HUDEP-2 (cell line): ENCODE measurements around the gene RNF43.
A peak's percentile ranks its signal among the peaks of the same experiment; 100 is the strongest.
"Not testable (repeated sequence)": the region's sequence is repeated elsewhere in the genome, so short reads cannot be mapped to it uniquely, and the experiment has no call there.

Experiments
- DNase-seq, 76 experiments: peaks; one replicate each; lab custom pipeline; 2025; ENCODE audit not compliant: unreplicated experiment in 76 of 76; lab: John Stamatoyannopoulos, UW

RNF43 gene

DNA sequence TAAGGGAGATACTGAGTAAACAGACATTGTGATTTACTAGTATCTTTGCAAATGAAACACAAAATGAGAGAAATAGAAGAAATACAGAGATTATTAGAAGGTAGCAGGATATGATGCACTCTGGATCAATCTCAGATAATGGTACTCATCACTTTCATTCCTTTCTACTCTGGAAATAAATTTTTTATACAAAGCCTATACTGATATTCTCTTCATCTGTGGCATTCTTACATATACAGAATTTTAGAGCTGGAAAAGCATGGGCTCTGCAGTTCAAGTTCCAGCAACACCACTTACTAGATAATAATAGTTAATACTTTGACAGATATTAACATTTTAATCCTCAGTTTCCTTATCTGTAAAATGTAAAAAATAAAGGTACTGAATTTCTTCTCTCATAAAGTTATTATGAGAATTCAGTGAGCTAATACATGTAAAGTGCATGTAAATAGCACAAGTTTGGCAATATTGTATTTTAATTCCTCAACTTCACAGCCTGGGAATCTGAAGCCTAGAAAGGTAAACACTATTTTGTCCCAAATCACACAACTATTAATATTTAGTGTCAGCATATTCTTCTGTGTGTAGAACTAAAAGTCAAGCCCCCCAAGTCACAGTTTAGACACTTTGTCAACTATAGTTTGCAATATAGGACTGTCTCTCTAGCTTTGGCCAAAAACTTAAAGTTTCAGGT is 6.5 kb downstream of the RNF43 start:
- no peak for DNase-seq

DNA sequence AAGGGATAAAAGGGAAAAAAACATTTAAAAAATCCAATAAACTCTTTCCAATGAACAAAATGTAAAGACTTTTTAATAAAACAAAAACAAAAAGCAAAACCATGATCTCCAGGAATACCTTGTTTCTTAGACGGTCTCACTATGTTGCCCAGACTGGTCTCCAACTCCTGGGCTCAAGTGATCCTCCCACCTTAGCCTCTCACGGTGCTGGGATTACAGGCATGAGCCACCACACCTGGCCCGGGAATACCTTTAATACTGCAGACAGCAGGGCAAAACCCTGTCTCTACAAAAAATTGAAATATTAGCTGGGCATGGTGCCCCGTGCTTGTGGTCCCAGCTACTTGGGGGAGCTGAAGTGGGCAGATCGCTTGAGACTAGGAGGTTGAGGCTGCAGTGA is 7.9 kb downstream of the RNF43 start:
- DNase-seq: no peak

DNA sequence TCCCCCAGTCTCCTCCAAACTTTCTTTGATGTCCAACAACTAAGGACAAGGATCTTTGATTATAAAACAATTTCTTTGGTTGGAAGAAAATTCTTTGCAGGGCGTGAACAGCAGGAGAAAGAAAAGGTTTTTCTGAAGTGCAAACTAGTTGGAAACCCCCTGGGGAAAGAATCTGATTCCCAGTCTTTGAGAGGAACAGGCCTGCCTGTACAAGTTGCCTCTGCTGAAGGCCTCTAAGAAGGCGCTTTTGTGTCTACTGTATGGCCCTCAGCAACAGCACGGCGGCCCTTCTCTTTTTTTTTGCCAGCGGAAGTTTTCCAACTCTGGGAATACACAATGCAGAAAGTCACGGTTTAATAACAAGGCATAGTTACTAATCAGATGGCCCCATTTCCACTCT is 14.0 kb downstream of the RNF43 start:
- no peak for DNase-seq

DNA sequence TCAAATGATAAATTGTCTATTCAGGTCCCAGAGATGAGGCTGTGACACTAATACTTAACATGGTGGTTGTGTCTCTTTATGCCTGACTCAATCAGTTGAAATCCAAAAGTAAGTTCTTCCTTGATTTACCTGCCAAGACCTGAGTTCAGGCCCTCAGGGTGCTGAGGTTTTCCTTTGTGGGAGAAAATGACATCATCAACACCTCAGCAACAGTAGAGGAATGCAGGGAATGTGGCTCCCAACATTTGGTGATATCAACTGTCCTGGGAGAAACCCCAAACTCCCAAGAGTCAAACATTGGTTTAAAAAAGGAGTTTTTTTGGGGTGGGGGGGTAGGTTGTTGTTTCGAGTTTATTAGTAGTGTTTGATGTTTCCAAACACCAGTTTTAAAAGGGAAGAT is 14.7 kb downstream of the RNF43 start:
- no peak for DNase-seq

DNA sequence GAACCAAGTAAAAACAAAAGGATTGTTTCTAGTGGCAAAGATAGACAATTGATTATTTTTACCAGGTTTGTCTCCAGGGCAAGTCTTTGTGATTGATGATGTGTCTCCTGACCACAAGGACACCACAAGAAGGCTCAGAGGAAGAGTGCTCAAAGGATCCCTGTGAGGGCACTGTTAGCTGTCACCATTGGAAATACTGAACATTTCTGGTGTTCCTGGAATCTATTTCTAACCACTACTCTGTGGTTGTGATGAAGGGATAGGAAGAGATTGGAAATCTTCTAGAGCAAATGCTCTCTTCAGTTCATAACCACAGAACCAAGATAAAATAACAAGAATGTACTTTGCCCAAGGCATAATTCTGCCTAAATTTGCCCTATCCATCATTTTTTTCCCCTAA is 15.3 kb downstream of the RNF43 start:
- peak in 1 of 76 experiments; percentile 4 for DNase-seq

DNA sequence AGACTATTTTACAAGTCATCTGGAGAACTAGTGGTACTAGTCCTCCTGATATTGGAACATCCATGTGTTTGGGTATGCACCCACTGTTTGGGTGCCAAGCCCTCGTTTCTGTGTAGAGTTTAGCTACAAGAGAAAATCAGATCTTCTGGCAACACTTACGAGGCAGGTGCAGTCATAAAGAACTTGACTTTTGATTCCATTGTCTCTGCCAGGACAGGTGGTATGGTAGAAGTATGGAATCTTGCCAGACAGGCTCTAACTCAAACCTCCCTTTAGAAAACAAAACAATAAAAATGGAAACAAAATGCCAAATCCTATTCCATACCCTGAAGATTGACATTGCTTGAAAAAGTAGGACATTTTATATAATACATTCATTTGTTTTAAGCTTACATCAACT is 16.0 kb downstream of the RNF43 start:
- DNase-seq: no peak

DNA sequence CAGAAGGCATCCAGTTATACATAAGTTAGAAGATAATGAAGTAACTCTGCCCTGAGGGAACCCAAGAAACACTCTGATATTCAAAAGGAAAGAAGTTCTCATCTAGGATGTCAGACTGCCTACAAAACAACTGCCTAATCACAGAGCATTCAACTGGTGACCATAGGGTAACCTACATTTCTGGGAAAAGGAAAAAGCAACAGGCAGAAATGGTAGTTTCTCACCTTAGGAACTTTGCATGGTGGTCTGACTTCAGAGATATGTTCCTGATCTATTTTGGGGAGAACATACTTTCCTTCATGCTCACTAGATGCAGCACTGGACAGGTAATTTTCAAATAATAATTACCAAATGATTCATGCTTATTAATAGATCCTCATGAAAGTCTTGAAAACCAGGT is 16.5 kb downstream of the RNF43 start:
- DNase-seq: no peak

DNA sequence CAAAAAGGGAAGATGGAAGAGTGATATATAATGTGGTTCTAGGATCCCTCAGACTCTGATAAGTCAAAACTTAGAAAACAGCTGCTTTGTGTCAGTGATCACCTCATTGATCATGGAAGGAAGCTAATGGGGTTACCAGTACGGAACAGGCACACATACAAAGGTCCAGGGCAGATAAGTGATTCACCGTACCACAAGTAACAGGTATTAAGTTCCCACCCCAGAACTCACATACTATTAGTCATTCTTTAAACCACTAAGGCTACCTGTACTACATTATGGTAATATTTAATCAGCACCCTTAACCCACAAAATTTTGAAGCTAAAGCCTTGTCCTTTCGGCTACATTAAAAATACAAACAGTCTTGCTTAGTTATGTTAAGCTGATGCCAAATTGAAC is 17.4 kb downstream of the RNF43 start:
- no peak for DNase-seq

DNA sequence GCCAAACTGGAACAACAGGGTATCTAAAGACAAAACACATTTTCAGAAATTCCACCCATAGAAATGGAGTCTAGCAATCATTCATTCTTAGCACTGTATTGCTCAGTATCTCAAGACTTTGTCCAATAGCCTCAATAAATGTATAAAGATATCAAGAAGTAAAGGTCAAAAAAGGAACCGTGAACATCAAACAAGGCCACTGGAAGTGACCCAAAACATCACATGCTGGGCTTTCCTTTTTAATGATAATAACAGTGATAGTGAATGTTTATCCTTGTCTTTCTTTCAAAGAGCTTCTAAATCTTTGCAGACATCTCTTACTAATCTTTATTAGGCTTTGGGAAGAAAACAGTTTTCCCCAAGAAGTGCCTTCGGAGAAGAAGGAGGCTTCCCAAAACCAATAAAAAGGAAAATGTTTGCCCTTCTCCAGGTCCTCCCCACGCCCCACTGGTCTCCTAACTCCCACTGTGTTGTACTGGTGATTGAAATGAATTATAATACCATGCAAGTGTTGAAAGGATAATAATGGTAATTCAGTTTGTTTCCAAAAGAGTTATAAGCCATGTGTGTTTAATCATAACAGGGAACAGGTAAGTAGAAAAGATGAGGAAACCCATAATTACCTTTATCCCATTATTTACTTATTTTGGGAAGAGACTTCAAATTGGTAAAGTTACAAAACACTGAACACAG is 18.6 kb downstream of the RNF43 start:
- DNase-seq: no peak

DNA sequence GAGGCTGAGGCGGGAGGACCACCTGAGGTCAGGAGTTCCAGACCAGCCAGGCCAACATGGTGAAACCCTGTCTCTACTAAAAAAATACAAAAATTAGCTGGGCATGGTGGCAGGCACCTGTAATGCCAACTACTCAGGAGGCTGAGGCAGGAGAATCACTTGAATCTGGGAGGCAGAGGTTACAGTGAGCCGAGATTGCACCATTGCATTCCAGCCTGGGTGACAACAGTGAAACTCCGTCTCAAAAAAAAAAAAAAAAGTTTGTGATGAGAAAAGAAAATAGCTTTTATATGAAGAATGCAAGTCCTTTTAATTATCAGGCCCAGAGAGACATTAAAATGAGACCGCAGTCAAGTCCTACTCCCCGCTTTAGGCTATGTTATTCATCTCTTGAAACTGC is 19.9 kb downstream of the RNF43 start:
- not testable (repeated sequence) for DNase-seq

DNA sequence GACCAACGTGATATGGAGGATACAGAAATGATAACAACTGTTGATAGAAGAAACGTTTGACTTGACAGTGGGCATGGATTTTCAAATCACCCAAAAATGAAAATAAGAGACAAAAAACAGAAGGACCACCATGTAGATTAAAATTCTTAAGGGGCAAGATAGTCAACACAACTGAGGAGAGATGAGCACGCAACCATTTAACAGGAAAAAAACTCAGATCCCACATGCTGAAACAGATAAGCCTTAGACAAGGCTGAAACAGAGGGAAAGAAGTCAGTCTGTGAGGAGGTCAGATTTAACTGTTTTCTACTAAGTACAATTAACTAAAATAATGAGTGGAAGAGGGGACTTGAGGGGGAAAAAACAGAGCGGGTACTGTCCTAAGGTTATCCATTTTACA is 21.2 kb downstream of the RNF43 start:
- no peak for DNase-seq

DNA sequence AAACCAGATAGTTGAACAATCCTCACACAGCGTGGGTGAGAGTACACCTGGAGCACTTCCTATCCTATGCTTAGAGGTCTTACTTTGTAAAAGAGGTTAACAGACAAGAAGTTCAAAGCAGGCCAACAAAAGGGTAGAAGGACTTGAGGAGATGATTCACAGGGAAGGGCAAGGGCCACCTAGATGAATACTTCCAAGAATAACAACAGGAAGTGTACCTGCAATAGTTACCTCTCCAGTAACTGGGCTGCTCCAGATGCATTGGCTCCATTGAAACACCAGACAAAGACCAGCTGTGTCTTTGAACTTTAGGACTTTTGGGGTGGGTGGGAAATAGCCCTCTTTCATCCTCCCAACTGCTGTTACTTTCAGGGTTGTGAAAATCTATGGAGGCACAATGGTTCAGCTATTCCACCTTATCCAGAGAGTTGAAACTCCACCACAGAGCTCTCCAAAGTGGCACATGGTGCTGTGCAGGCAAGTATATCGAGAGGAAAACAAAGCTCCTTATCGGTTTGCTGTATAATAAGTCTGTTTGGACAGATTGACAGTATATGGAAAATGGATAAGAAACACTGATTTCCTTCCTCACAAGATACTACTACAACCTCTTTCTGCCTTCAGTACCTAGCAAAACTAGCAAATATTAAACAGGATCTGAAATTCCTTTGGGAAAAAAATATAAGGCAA is 22.7 kb downstream of the RNF43 start:
- DNase-seq: peak in 1 of 76 experiments; percentile 11

DNA sequence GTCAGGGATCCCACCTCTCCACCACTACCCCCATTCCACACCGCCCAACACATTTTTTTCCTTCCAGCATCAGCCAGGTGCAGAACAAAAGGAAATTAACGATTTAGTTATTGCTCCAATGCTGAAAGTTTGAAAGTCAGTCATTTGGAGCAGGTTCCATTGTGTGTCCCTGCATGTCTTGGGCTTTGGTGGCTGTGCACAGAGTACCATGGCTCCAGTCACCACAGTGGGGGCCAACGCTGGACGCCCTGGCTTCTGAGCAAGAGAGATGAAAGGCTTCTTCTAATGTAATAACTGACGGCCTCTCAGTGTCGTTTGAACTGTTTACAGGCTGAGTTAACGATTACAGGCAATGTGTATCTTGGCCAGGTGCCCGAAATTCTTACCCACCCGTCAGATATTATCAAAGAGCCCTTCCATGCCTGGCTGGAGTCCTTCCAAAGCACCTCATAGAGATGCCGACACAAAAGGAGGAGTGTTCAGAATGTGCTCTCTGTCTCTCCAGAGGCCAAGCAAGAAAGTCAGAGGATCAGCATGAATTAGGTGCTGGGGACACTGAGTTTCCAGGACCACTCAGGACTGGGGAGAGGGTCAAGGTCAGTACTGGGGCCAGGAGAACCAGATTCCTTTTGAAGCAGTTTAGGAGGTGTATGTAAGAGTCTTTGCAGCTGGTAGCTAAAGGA is 25.9 kb downstream of the RNF43 start:
- DNase-seq: peak in 74 of 76 experiments; percentile 26 to 97 (median 86)

DNA sequence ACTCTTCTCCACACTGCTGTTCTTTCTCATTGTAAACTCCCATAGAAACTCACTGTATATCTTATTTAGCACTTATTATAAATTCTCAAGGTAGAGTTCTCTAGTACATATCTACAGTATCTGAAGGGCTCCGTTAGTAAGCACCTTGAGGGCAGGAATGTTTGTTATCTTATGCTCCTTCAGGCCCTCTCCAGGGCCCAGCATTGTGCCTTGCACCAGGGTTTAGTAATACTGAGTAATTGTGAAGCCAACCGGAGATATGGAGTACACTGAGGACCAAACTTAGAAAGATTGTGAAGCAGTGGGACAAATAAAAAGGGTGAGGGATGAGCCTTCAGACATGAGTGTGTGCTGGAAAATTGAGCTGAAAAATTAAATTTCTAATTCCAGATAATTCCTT is 26.4 kb downstream of the RNF43 start:
- no peak for DNase-seq

DNA sequence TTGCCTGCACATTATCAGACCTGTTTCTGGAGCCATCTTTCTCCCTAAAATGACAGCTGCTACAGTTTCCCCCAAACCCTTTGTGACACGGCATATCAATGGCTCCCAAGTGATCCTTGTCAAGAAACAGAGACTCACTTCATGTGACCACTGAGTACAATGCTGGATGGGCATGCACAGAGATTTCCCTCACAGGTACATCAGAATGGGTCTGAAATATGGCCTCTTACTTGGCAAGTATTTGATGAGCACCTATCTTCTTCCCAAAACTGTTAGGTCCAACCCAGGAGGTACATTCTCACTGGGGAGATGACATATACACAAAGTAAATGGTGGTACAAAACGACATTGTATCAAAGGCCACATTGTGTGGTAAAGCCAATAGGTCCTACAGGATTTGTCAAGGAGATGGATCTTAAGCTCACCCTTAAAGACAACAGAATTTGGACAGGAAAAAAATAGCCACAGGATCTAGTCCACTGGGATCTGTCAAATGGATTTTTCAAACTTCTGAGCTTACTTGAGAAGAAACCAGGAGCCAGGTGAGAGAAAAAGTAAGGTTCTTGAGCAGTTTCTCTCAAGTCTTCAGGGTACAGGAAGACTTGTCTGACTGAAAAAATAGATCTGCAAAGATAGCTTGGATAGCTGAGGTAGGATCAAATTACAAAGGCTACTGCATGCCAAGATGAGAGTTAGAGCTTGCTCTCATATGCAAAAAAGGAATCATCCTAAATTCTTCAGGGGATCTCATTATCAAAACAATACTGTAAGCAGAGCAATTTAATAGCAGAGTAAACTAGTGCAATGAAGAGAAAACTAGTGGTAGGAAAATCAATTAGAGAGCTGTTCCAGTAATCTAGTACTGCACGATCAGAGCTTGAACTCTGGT is 28.8 kb downstream of the RNF43 start:
- DNase-seq: no peak

DNA sequence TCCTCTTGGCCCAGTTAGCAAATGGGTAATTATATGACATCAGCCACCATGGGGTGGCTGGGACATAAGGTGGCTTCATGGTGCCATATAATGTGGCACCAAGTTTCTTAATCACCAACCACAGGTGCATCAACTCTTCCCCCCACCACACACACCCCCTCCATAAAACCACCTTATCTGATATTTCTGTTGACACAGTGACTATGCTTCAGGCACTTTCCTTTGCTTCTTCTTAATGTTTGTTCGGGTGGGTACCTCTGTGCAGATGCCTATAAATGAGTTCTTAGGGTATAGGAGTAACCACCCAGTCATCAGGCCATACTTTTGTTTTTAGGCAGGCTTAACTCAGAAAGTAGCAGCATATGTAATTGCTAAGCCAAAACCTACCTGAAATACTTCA is 29.5 kb downstream of the RNF43 start:
- peak in 5 of 76 experiments; percentile 11 to 43 (median 19) for DNase-seq

DNA sequence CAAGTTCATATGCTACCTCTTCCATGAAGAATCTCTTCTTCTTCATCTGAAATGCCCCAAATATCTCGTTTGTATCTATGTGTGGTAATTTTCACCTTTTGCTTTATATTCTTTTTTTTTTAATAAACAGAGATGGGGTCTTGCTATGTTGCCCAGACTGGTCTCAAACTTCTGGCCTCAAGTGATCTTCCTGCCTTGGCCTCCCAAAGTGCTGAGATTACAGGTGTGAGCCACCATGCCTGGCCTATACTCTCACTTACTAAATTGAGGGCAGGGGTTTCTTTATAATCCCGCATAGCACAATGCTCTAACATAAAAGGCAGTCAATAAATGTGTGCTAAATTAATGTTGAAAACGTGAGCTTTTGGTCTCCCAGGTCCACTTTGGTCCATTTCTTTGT is 30.6 kb downstream of the RNF43 start:
- no peak for DNase-seq

DNA sequence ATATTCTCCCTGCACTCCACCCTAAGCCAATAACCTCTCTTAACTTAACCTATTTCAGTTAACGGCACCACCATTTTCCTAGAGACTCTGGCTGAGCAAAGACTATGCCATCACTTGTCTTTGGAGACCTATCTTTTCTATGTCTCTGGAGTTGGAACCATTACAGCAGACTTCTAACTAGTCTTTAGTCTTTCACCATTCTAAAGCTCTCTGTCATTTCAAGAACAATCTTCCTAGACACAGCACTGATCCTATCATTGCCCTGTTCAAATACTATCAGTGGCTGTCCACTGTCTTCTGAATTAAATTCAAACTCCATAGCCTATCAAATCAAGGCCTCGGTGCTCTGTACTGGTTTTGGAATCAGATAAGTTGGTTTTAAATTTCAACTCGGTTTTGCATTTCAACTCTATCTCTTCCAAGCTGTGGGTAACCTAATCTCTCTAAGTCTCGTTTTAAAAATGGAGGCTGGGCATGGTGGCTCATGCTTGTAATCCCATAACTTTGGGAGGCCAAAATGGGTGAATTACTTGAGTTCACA is 31.9 kb downstream of the RNF43 start:
- DNase-seq: no peak

DNA sequence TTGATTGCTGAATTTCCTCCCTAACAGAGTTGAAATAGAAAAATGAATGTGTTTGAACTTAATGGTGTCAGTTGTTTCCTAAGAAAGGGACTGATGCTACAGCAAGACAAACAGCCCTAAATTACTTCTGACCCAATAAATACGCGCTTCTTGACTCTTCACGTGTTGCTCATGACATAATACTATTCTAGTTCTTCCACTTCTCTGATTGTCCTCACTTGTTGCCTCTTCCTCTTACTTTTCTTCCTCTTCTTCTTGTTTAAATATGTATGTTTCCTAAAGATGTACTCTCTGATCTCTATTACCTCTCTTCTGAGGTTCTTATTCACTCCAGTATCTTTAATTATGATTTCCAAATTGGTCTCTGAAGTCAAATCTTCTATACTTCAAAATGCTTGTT is 32.4 kb downstream of the RNF43 start:
- DNase-seq: no peak

DNA sequence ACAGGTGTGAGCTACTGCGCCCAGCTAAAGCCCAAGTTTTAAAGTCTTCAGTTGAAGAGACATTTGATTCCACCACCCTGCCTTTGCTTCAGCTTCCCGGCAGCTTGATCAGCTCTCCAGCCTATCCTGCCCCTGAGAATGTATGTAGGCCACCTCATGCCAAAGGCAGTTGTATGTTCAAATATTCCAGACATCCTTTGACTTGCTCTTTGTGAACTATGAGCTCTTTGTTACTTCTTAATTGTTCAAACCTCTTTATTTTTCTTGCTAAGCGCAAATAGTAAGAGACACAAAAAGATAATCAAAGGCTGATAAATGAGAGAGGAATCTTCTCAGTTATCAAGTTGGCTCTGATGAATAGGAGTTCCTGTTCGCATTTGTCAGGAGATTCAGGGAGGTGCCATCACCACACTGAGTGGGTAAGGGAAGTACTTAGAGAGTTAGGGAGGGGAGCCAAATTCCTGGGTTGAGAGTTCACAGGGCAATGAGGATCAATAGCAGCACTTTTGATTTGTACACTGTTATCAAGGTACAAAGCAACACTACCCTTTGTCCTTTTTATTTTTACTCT is 33.4 kb downstream of the RNF43 start:
- no peak for DNase-seq
